PC-9 (cell line): ENCODE data around the gene IKZF1. TPM values are rescaled to one million over a fixed set of nuclear protein-coding genes. Genes with fewer than 3 reads are reported as not detected.

Experiments used
- BruUV-seq: library from RNA; stranded (reverse); fragments of 400-500 nt; replicated peaks from 2 replicates; lab custom pipeline; 2021; lab: Mats Ljungman, UMichigan
- CTCF ChIA-PET: fragments of 300-600 bp; sonication (Branson Sonifier 250); formaldehyde crosslinking; loops from one replicate; lab custom pipeline; 2022; ENCODE audit warnings: antibody characterized with exemption; lab: Charles Lee
- POLR2A ChIA-PET: fragments of 300-600 bp; sonication (Branson Sonifier 250); formaldehyde crosslinking; loops from one replicate; lab custom pipeline; 2022; ENCODE audit warnings: antibody characterized with exemption; ENCODE audit not compliant: unreplicated experiment; lab: Charles Lee
- DNase-seq, 2 experiments: peaks; one replicate each; pipeline versions ENCODE4 v3.0.0 to v3.0.0-alpha.2; 2015 to 2022; ENCODE audit warnings: mixed read lengths in 1 of 2
- H2AFZ ChIP-seq: fragments of 200-600 bp; sonication (generic); 2 replicates; pipeline ENCODE4 v1.8.1; 2017; ENCODE audit warnings: antibody characterized with exemption
- H3F3A ChIP-seq: fragments of 200-600 bp; sonication (generic); 2 replicates; pipeline ENCODE4 v1.8.1; 2017; ENCODE audit warnings: antibody characterized with exemption, mild to moderate bottlenecking, low read depth; ENCODE audit not compliant: insufficient read depth
- H3K27ac ChIP-seq: fragments of 200-600 bp; sonication (generic); 2 replicates; pipeline ENCODE4 v1.6.1; 2016; ENCODE audit warnings: mixed run types
- H3K27me3 ChIP-seq: fragments of 200-600 bp; sonication (generic); 2 replicates; pipeline ENCODE4 v1.6.1; 2016; ENCODE audit warnings: low read depth, mixed run types; ENCODE audit not compliant: insufficient read depth
- H3K36me3 ChIP-seq: fragments of 200-600 bp; sonication (generic); 2 replicates; pipeline ENCODE4 v1.6.1; 2016; ENCODE audit warnings: low read depth, mixed run types
- H3K4me1 ChIP-seq: fragments of 200-600 bp; sonication (generic); replicated peaks from 2 replicates; pipeline ENCODE4 v1.6.1; 2016; ENCODE audit warnings: mixed run types; ENCODE audit not compliant: insufficient read depth
- H3K4me2 ChIP-seq: fragments of 200-600 bp; sonication (generic); 2 replicates; pipeline ENCODE4 v1.6.1; 2017; ENCODE audit warnings: mixed run types
- H3K4me3 ChIP-seq: fragments of 200-600 bp; sonication (generic); 2 replicates; pipeline ENCODE4 v1.6.1; 2016; ENCODE audit warnings: mixed run types
- H3K79me2 ChIP-seq: fragments of 200-600 bp; sonication (generic); 2 replicates; pipeline ENCODE4 v1.6.1; 2017; ENCODE audit warnings: low read depth, mixed run types
- H3K9me2 ChIP-seq: fragments of 200-600 bp; sonication (generic); 2 replicates; pipeline ENCODE4 v1.8.1; 2017; ENCODE audit warnings: mild to moderate bottlenecking; ENCODE audit not compliant: insufficient read depth
- H3K9me3 ChIP-seq: fragments of 200-600 bp; sonication (generic); 2 replicates; pipeline ENCODE4 v1.8.1; 2016; ENCODE audit warnings: low read depth; ENCODE audit not compliant: insufficient read depth
- H4K20me1 ChIP-seq: fragments of 200-600 bp; sonication (generic); 2 replicates; pipeline ENCODE4 v1.8.1; 2017; ENCODE audit not compliant: insufficient read depth
- EZH2 ChIP-seq: fragments of 200-600 bp; sonication (generic); IDR thresholded peaks from 2 replicates; pipeline ENCODE4 v1.8.0; 2017; ENCODE audit warnings: antibody characterized with exemption, low read depth
- intact Hi-C: fragments of 100-400 bp; cut with micrococcal nuclease; formaldehyde crosslinking; loops from one replicate; pipeline ENCODE4 v1.10.0; 2022; ENCODE audit not compliant: unreplicated experiment
- total RNA-seq: library from RNA; stranded (reverse); gene quantifications from 2 replicates; pipeline ENCODE4 v1.2.3, GENCODE V29; 2021
- TF ChIP-seq, protein P1 (sequence below): fragments of 200-600 bp; sonication (generic); conservative IDR thresholded peaks from 2 replicates; pipeline ENCODE4 v1.6.1; 2017; ENCODE audit warnings: mixed run types, antibody characterized with exemption, mild to moderate bottlenecking, moderate library complexity

The IKZF1 gene
- total RNA-seq, 1 experiment from 2014 or later = not detected

DNA sequence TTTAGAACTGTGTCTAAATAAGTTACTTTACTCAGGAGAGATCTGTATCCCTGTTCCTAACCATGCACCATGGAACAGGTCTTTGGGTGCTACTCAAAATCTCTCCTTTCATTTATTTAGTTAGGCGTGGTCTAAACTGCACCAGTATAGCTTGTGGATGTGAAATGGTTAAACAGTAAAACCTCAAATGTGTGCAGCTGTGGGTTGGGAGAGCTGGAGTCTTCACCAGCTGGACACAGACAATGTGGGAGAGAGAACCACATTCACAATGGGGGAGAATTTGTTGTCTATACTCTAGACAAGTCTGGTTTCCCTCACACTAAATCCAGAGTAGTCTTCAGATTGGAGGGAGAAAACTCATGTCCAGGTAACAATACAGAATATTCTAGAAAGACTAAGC, 31.2 kb upstream of the IKZF1 start:
- H3K4me3 ChIP-seq = no peak overlapping the region
- no peak for DNase-seq
- H3K27ac ChIP-seq = no peak overlapping the region
- no peaks in the 10 kb centered on the region for H3K9me3 ChIP-seq
- 0 out of 2 replicates have a peak, but pooled peaks cover 3% of the 10 kb centered on the region for H4K20me1 ChIP-seq
- ChIA-PET CTCF (no interaction called here), POLR2A (no interaction called here)
- H3K4me2 ChIP-seq = no peak overlapping the region
- TF ChIP-seq EZH2 = no peak
- TF ChIP-seq, protein P1, sequence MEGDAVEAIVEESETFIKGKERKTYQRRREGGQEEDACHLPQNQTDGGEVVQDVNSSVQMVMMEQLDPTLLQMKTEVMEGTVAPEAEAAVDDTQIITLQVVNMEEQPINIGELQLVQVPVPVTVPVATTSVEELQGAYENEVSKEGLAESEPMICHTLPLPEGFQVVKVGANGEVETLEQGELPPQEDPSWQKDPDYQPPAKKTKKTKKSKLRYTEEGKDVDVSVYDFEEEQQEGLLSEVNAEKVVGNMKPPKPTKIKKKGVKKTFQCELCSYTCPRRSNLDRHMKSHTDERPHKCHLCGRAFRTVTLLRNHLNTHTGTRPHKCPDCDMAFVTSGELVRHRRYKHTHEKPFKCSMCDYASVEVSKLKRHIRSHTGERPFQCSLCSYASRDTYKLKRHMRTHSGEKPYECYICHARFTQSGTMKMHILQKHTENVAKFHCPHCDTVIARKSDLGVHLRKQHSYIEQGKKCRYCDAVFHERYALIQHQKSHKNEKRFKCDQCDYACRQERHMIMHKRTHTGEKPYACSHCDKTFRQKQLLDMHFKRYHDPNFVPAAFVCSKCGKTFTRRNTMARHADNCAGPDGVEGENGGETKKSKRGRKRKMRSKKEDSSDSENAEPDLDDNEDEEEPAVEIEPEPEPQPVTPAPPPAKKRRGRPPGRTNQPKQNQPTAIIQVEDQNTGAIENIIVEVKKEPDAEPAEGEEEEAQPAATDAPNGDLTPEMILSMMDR = no peak
- H2AFZ ChIP-seq = no peak overlapping the region
- no peaks in the 10 kb centered on the region for H3K4me1 ChIP-seq
- H3K9me2 ChIP-seq = no peaks in the 10 kb centered on the region
- H3K27me3 ChIP-seq = peaks cover 22% of the 10 kb centered on the region
- H3K79me2 ChIP-seq = no peaks in the 10 kb centered on the region
- H3K36me3 ChIP-seq = no peaks in the 10 kb centered on the region
- no peaks in the 10 kb centered on the region for H3F3A ChIP-seq
- intact Hi-C loops = no loop called here
- BruUV-seq = no TSS peak

DNA sequence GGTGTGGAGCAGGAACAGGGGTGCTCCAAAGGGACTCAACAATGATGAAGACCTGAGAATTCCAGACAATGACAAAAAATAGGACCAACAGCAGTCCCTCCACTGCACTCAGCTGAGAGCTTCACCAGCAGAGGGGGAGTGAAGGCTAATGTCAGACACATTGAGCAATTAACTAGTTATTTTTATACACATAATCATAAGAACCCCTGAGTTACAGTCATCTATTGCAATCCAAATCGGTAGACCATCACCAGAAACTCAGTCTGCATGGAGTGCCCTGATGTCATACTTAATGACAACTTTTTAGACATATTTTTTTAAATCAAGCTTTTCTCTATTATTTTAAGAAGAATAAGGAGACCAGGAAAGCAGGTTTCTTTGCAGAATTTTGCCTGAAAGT, 30.6 kb upstream of the IKZF1 start:
- Histone ChIP-seq H2AFZ (no peak overlapping the region), H3F3A (no peaks in the 10 kb centered on the region), H3K4me2 (no peak overlapping the region), H3K9me3 (no peaks in the 10 kb centered on the region), H3K27ac (no peak overlapping the region), H3K4me1 (no peaks in the 10 kb centered on the region), H3K27me3 (peaks cover 22% of the 10 kb centered on the region), H3K79me2 (no peaks in the 10 kb centered on the region), H3K9me2 (no peaks in the 10 kb centered on the region), H3K36me3 (no peaks in the 10 kb centered on the region), H3K4me3 (no peak overlapping the region), H4K20me1 (0 out of 2 replicates have a peak, but pooled peaks cover under 1% of the 10 kb centered on the region)
- ChIA-PET CTCF (interaction anchor here (0.5 kb wide), 1 partner anchor 145 kb away, joined by 3 read pairs; no protein-coding TSS in a partner anchor), POLR2A (interaction anchor here (0.6 kb wide), 1 partner anchor 109 kb away, joined by 4 read pairs; no protein-coding TSS in a partner anchor)
- DNase-seq = no peak
- intact Hi-C loops = no loop called here
- TF ChIP-seq, protein P1 = no peak
- no peak for TF ChIP-seq EZH2
- BruUV-seq = no TSS peak

DNA sequence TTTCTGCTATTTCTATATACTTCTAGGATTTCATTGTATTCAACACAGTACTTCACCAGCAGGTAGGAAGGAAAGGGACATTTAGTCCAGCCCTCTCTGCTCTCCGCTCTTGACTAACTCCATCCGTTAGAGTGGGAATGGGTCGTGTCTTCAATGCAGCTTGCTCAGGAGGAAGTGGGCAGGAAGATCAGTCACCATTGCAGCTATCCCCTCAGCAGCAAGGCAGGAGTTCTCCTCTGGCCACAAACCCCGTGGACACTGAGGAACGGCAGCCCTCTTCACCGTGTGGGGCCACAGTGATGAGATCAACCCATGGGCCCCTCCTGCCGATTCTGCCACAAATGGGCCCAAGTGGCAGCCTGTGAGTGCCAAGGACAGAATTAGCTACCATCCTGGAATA, 30.2 kb upstream of the IKZF1 start:
- Histone ChIP-seq H3K4me2 (no peak overlapping the region), H3K27me3 (peaks cover 20% of the 10 kb centered on the region), H3K9me3 (no peaks in the 10 kb centered on the region), H3K4me1 (no peaks in the 10 kb centered on the region), H3K9me2 (no peaks in the 10 kb centered on the region), H3K4me3 (no peak overlapping the region), H2AFZ (no peak overlapping the region), H3K36me3 (no peaks in the 10 kb centered on the region), H4K20me1 (no peaks in the 10 kb centered on the region), H3K79me2 (no peaks in the 10 kb centered on the region), H3F3A (no peaks in the 10 kb centered on the region), H3K27ac (no peak overlapping the region)
- POLR2A ChIA-PET = interaction anchor here (0.6 kb wide), 1 partner anchor 109 kb away, joined by 4 read pairs; no protein-coding TSS in a partner anchor
- no peak for TF ChIP-seq EZH2
- TF ChIP-seq, protein P1 = no peak
- no peak for DNase-seq
- CTCF ChIA-PET = interaction anchor here (0.5 kb wide), 1 partner anchor 144 kb away, joined by 3 read pairs; no protein-coding TSS in a partner anchor
- BruUV-seq = no TSS peak
- intact Hi-C loops = no loop called here
